DOHH2 (cell line): ENCODE measurements around the gene PATJ.

ENCODE experiments used
- CTCF ChIP-seq: fragments of 200-600 bp; sonication (generic); IDR thresholded peaks from one replicate; pipeline ENCODE4 v1.5.1; 2014; ENCODE audit warnings: antibody characterized with exemption, mild to moderate bottlenecking, low read depth, low read length; ENCODE audit not compliant: poor library complexity, severe bottlenecking
- EZH2phosphoT487 ChIP-seq: fragments of 200-600 bp; sonication (generic); IDR thresholded peaks from 2 replicates; pipeline ENCODE4 v1.6.1; 2017; ENCODE audit warnings: borderline replicate concordance, mild to moderate bottlenecking, antibody characterized with exemption, low read length, moderate library complexity, mixed read lengths

GRCh38 chr1:61992257-61992656 is 250.0 kb downstream of the PATJ start:
- TF ChIP-seq EZH2phosphoT487: no peak
- TF ChIP-seq CTCF: no peak
